ENCODE data around the gene ETS2.

Gene ETS2

GRCh38 chr21:38813547-38813946 lies 7.8 kb downstream of the ETS2 start:
- H3K9me3 Mint-ChIP-seq: no peaks in the 10 kb centered on the region
- H3K36me3 Mint-ChIP-seq (ENCODE audit: low read depth): peaks cover 70% of the 10 kb centered on the region
- peaks cover 10% of the 10 kb centered on the region for H3K4me1 Mint-ChIP-seq
- TF ChIP-seq CTCF (IDR thresholded peaks at IDR 0.05; ENCODE audit: unreplicated experiment in 3 of 3): no peak
- H3K4me3 Mint-ChIP-seq: no peak overlapping the region
- no peaks in the 10 kb centered on the region for H3K27me3 Mint-ChIP-seq (ENCODE audit: low read depth)
- H3K27ac Mint-ChIP-seq: peak overlapping the region in 1 of 3 experiments; percentile 5

DNA sequence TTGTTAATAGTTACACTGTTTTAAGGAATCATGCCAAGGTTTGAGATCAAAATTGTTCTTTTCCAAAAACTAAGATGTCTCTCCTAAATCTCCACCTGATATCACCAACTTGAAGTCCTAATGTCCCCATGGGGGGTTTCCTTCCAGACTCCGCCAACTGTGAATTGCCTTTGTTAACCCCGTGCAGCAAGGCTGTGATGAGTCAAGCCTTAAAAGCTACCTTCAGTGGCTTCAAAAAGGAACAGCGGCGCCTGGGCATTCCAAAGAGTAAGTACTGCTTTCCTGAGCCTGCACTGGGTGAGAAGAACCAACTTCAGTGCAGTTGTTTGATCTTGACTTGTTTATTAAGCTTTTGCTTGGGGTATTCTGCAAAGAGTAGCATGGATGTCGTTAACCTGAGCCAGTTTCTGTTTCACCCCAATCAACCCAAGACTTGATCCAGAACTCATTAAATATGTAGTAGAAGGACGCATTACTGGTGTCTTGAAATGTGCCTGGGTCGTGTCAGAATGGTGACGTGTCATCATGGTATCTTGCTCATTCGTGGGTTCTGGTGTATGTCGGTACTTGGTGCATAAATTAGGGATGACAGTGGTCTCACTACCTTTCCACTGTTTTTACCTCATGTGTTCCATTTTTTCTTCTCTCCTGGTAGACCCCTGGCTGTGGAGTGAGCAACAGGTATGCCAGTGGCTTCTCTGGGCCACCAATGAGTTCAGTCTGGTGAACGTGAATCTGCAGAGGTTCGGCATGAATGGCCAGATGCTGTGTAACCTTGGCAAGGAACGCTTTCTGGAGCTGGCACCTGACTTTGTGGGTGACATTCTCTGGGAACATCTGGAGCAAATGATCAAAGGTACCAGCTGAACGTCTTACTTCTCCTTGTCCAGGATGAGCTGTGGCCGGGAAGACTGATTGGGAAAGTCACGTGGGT lies 8.7 kb downstream of the ETS2 start:
- Mint-ChIP-seq H3K4me3 (no peak overlapping the region), H3K9me3 (no peaks in the 10 kb centered on the region), H3K27me3 (ENCODE audit: low read depth) (no peaks in the 10 kb centered on the region), H3K4me1 (peaks cover 10% of the 10 kb centered on the region), H3K36me3 (ENCODE audit: low read depth) (peaks cover 78% of the 10 kb centered on the region), H3K27ac (no peak overlapping the region)
- TF ChIP-seq CTCF (IDR thresholded peaks at IDR 0.05; ENCODE audit: unreplicated experiment in 3 of 3): no peak

GRCh38 chr21:38815060-38815405 lies 9.3 kb downstream of the ETS2 start:
- peaks cover 10% of the 10 kb centered on the region for H3K4me1 Mint-ChIP-seq
- H3K27me3 Mint-ChIP-seq (ENCODE audit: low read depth): no peaks in the 10 kb centered on the region
- H3K4me3 Mint-ChIP-seq: no peak overlapping the region
- no peaks in the 10 kb centered on the region for H3K9me3 Mint-ChIP-seq
- no peak overlapping the region for H3K27ac Mint-ChIP-seq
- peaks cover 85% of the 10 kb centered on the region for H3K36me3 Mint-ChIP-seq (ENCODE audit: low read depth)
- no peak for TF ChIP-seq CTCF (IDR thresholded peaks at IDR 0.05; ENCODE audit: unreplicated experiment in 3 of 3)

DNA sequence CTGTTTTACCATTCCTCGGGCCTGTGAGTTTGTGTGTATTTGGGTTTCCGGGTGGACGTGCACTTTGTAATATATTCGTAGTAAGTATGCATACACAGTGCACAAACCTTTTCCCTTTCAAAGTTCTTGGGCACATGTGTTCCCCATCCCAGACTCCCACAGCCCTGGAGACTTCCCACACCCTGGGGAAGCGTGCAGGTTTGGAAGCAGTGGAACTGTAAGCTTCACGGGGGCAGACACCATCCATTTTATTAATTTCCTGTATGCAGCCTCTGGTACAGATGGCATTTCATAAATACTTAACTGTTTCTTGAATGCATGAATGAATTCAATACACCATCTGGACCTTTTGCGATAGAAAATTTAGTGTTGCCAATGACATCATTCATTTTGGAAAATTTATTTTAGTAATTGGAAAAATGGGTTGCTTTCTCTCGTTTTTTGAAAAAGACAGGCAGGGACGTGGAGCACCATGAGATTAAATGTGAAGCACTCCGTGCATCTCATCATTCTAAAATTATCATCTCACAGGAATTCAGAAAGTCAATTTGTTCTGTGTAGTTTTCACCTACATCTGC lies 10.8 kb downstream of the ETS2 start:
- Mint-ChIP-seq H3K4me1 (peaks cover 4% of the 10 kb centered on the region), H3K4me3 (no peak overlapping the region), H3K27ac (no peak overlapping the region), H3K36me3 (ENCODE audit: low read depth) (peaks cover 87% of the 10 kb centered on the region), H3K9me3 (no peaks in the 10 kb centered on the region), H3K27me3 (ENCODE audit: low read depth) (no peaks in the 10 kb centered on the region)
- TF ChIP-seq CTCF (IDR thresholded peaks at IDR 0.05; ENCODE audit: unreplicated experiment in 3 of 3): no peak

GRCh38 chr21:38817371-38818324 lies 11.9 kb downstream of the ETS2 start:
- Mint-ChIP-seq H3K27me3 (ENCODE audit: low read depth) (no peaks in the 10 kb centered on the region), H3K4me3 (no peak overlapping the region), H3K9me3 (no peaks in the 10 kb centered on the region), H3K4me1 (no peaks in the 10 kb centered on the region), H3K27ac (no peak overlapping the region), H3K36me3 (ENCODE audit: low read depth) (peaks cover 91% of the 10 kb centered on the region)
- no peak for TF ChIP-seq CTCF (IDR thresholded peaks at IDR 0.05; ENCODE audit: unreplicated experiment in 3 of 3)
